A673 (cell line): ENCODE data around the gene PCSK6. TPM values are rescaled to one million over a fixed set of nuclear protein-coding genes. Genes with fewer than 3 reads are reported as not detected.

ENCODE experiments used
- BruUV-seq: library from RNA; stranded (reverse); fragments of 400-500 nt; replicated peaks from 2 replicates; lab custom pipeline; 2021; lab: Mats Ljungman, UMichigan
- CTCF ChIA-PET: fragments of 300-600 bp; sonication (Branson Sonifier 250); formaldehyde crosslinking; loops from one replicate; lab custom pipeline; 2022; ENCODE audit warnings: antibody characterized with exemption; lab: Charles Lee
- POLR2A ChIA-PET: fragments of 300-600 bp; sonication (Branson Sonifier 250); formaldehyde crosslinking; loops from one replicate; lab custom pipeline; 2022; ENCODE audit warnings: antibody characterized with exemption; ENCODE audit not compliant: low non-redundant PET; lab: Charles Lee
- DNase-seq: peaks from one replicate; pipeline ENCODE4 v3.0.0-alpha.2; 2015; ENCODE audit warnings: low spot score
- H3K27ac ChIP-seq: fragments of 200-600 bp; sonication (generic); 2 replicates; pipeline ENCODE4 v1.5.1; 2016; ENCODE audit warnings: mixed run types, low read depth, mild to moderate bottlenecking, mixed read lengths, antibody characterized with exemption, low read length; ENCODE audit not compliant: poor library complexity, severe bottlenecking
- H3K27me3 ChIP-seq: fragments of 200-600 bp; sonication (generic); replicated peaks from 2 replicates; pipeline ENCODE4 v1.6.1; 2017; ENCODE audit warnings: mixed run types, low read depth, mild to moderate bottlenecking, mixed read lengths, antibody characterized with exemption, low read length; ENCODE audit not compliant: insufficient read depth, poor library complexity
- H3K36me3 ChIP-seq: fragments of 200-600 bp; sonication (generic); 2 replicates; pipeline ENCODE4 v1.6.1; 2016; ENCODE audit warnings: mixed run types, mild to moderate bottlenecking, mixed read lengths, antibody characterized with exemption, low read length; ENCODE audit not compliant: insufficient read depth, poor library complexity, severe bottlenecking
- H3K4me1 ChIP-seq: fragments of 200-600 bp; sonication (generic); 2 replicates; pipeline ENCODE4 v1.6.1; 2017; ENCODE audit warnings: mixed run types, mild to moderate bottlenecking, mixed read lengths, antibody characterized with exemption, low read length; ENCODE audit not compliant: insufficient read depth, poor library complexity, severe bottlenecking
- H3K4me3 ChIP-seq: fragments of 200-600 bp; sonication (generic); 2 replicates; pipeline ENCODE4 v1.5.1; 2016; ENCODE audit warnings: low read depth, mixed run types, mild to moderate bottlenecking, mixed read lengths, low read length; ENCODE audit not compliant: poor library complexity, severe bottlenecking
- H3K9me3 ChIP-seq: fragments of 200-600 bp; sonication (generic); 2 replicates; pipeline ENCODE4 v1.6.1; 2016; ENCODE audit warnings: mixed run types, low read depth, mild to moderate bottlenecking, mixed read lengths, antibody characterized with exemption, low read length; ENCODE audit not compliant: poor library complexity, severe bottlenecking
- CTCF ChIP-seq: fragments of 300-800, 200-600 bp; sonication (generic); conservative IDR thresholded peaks from 2 replicates; pipeline ENCODE4 v1.5.1; 2017; ENCODE audit warnings: low read depth, mild to moderate bottlenecking, antibody characterized with exemption, low read length, moderate library complexity, mixed read lengths
- EZH2 ChIP-seq: fragments of 200-600 bp; sonication (generic); IDR thresholded peaks from 2 replicates; pipeline ENCODE4 v1.6.1; 2017; ENCODE audit warnings: borderline replicate concordance, low read depth, mild to moderate bottlenecking, mixed read lengths, antibody characterized with exemption, low read length; ENCODE audit not compliant: poor library complexity, severe bottlenecking
- intact Hi-C: fragments of 100-400 bp; cut with micrococcal nuclease; formaldehyde crosslinking; loops from one replicate; pipeline ENCODE4 v1.10.0; 2022; ENCODE audit not compliant: unreplicated experiment
- total RNA-seq: library from RNA; stranded (reverse); gene quantifications from 2 replicates; pipeline ENCODE4 v1.2.3, GENCODE V29; 2021

Gene PCSK6
- total RNA-seq, 1 experiment from 2014 or later: 2.6 TPM

GRCh38 chr15:101398247-101398646, 91.3 kb downstream of the PCSK6 start:
- POLR2A ChIA-PET: no interaction called here
- H3K36me3 ChIP-seq: no peaks in the 10 kb centered on the region
- no peak overlapping the region for H3K27ac ChIP-seq
- H3K4me1 ChIP-seq: no peaks in the 10 kb centered on the region
- no peak overlapping the region for H3K4me3 ChIP-seq
- BruUV-seq: no TSS peak
- no peak for DNase-seq
- no peak for TF ChIP-seq CTCF
- no peaks in the 10 kb centered on the region for H3K27me3 ChIP-seq
- H3K9me3 ChIP-seq: no peaks in the 10 kb centered on the region
- intact Hi-C loops: no loop called here
- CTCF ChIA-PET: no interaction called here

DNA sequence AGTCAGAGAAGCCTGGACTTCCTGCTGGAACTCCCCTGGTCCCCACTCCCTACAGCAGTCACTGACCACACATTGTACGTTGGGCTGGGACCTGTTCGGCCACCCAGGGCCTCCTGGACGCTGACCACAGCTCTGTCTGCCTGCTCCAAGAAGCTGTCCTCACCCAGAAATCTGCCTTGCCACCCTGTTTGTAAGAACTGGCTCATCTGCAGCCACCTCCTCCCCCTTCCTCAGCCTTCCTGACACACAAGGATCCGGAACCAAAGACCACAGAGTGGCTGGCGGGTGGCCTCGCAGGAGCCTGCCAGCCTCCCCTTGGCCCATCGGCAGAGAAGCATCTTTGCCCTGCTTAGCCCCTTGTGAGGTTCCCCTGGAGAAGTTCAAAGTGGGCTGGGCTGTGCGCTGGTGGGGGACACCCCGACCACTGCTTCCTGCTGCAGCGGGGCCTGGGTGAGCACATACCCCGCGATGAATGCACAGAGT, 91.9 kb downstream of the PCSK6 start:
- Histone ChIP-seq H3K4me1 (no peaks in the 10 kb centered on the region), H3K36me3 (no peaks in the 10 kb centered on the region), H3K27me3 (no peaks in the 10 kb centered on the region), H3K9me3 (no peaks in the 10 kb centered on the region), H3K27ac (no peak overlapping the region), H3K4me3 (no peak overlapping the region)
- no TSS peak for BruUV-seq
- TF ChIP-seq EZH2 (no peak), CTCF (no peak)
- ChIA-PET CTCF (no interaction called here), POLR2A (no interaction called here)
- intact Hi-C loops: no loop called here
- DNase-seq: no peak

DNA sequence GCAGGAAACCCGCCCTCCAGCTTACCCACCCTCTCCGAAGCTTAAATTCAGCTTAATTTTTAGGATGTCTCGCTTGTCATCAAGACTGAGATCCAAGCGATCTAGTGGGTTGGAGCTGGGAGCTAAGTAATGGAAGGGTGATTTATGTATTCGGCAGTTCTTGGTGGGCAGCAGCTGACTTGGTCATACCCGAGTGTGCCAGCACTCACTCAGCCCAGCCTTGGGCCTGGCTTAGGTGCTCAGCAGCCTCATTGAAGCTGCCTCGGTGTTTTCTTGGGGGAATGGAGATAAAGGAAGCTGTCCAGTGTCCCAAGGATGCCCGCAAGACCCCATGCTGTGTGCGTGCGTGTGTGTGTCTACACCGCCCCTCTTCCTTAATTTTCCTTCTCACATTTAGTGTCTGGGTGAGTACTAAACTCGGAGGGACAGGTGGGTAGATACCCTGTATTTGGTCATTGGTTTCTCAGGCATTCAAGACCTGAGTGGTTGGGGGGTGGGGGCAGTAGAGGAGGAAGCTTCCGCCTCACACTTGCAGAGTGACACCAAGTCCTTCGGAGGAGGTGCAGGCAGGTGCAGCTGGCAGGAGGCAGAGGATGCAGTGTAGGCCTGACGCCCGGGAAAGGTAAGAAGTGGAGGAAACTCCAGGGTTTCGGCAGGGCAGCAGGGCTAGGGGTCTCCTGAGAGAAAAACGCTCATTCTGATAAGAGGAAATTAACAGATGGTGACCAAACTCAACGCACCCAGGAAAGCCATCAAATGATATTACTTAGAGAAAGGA, 92.8 kb downstream of the PCSK6 start:
- H3K36me3 ChIP-seq: no peaks in the 10 kb centered on the region
- TF ChIP-seq EZH2 (no peak), CTCF (no peak)
- no peak overlapping the region for H3K4me3 ChIP-seq
- no peaks in the 10 kb centered on the region for H3K4me1 ChIP-seq
- no peaks in the 10 kb centered on the region for H3K9me3 ChIP-seq
- ChIA-PET POLR2A (no interaction called here), CTCF (no interaction called here)
- DNase-seq: no peak
- H3K27ac ChIP-seq: no peak overlapping the region
- no TSS peak for BruUV-seq
- H3K27me3 ChIP-seq: no peaks in the 10 kb centered on the region
- intact Hi-C loops: no loop called here
